ENCODE results near the gene TTC21B. TPM values are rescaled to one million over a fixed set of nuclear protein-coding genes. Genes with fewer than 3 reads are reported as not detected.

The TTC21B gene
- total and polyA plus RNA-seq, 2 of the 8 experiments (the other 6 are each of a cell fraction or from before 2014, with no cell fraction given): 6.9 to 20.8 TPM

GRCh38 chr2:166000401-166000800 is 46.8 kb upstream of the TTC21B start:
- Histone ChIP-seq H3K4me3 (ENCODE audit: extremely low read depth in 1 of 4, insufficient read depth in 2 of 4, low read depth in 3 of 4, low read length in 4 of 4) (no peak overlapping the region), H3K36me3 (ENCODE audit: control insufficient read depth in 2 of 4, insufficient read depth in 4 of 4, low read length in 3 of 4) (no peaks in the 10 kb centered on the region), H2BK5ac (ENCODE audit: low read depth, low read length) (no peak overlapping the region), H3K79me1 (ENCODE audit: low read depth, low read length) (no peaks in the 10 kb centered on the region), H3K79me2 (ENCODE audit: control insufficient read depth in 1 of 2, insufficient read depth in 2 of 2, low read length in 2 of 2) (no peaks in the 10 kb centered on the region), H3K18ac (ENCODE audit: extremely low read depth, low read length) (no peak overlapping the region), H2BK12ac (ENCODE audit: low read depth, low read length) (no peak overlapping the region), H2AK5ac (ENCODE audit: low read depth, low read length) (no peak overlapping the region), H3K4ac (replicated peaks; ENCODE audit: insufficient read length, low read depth, low read length) (no peak overlapping the region), H3K9ac (replicated peaks in 1 of 4; ENCODE audit: extremely low read depth in 1 of 4, low read depth in 3 of 4, low read length in 3 of 4) (no peak overlapping the region), H3K9me3 (ENCODE audit: insufficient read depth in 2 of 2, low read depth in 1 of 2, low read length in 1 of 2) (no peaks in the 10 kb centered on the region), H2AFZ (ENCODE audit: low read length) (no peak overlapping the region), H3K23me2 (ENCODE audit: low read depth, low read length) (no peaks in the 10 kb centered on the region), H2BK120ac (replicated peaks; ENCODE audit: low read depth, low read length) (no peak overlapping the region), H4K91ac (replicated peaks; ENCODE audit: insufficient read length, low read length) (no peak overlapping the region), H3K14ac (ENCODE audit: insufficient read length) (no peak overlapping the region), H4K20me1 (replicated peaks in 1 of 2; ENCODE audit: control insufficient read depth in 1 of 2, insufficient read depth in 2 of 2, low read length in 2 of 2) (no peaks in the 10 kb centered on the region), H3K56ac (replicated peaks; ENCODE audit: insufficient read length, low read depth, low read length) (no peak overlapping the region), H3K4me2 (ENCODE audit: insufficient read depth in 1 of 2, low read depth in 2 of 2, low read length in 2 of 2) (no peak overlapping the region), H2BK20ac (ENCODE audit: low read length) (no peak overlapping the region), H3K23ac (ENCODE audit: insufficient read length) (no peak overlapping the region), H2BK15ac (ENCODE audit: low read length) (no peak overlapping the region), H4K8ac (ENCODE audit: extremely low read depth, insufficient read depth, low read length) (no peak overlapping the region), H3K27me3 (replicated peaks in 1 of 4; ENCODE audit: control insufficient read depth in 3 of 4, extremely low read depth in 1 of 4, insufficient read depth in 3 of 4, low read length in 3 of 4) (no peaks in the 10 kb centered on the region), H3K27ac (ENCODE audit: low read depth, low read length) (no peak overlapping the region), H4K5ac (ENCODE audit: insufficient read length, low read depth, low read length) (no peak overlapping the region), H3K4me1 (replicated peaks in 1 of 4; ENCODE audit: control insufficient read depth in 3 of 4, insufficient read depth in 4 of 4, low read length in 3 of 4) (no peaks in the 10 kb centered on the region)
- 77% methylated on average over 2 of the region's 2 CpGs; no CpG with 5 or more reads in 1 of the 2 experiments for WGBS, 2 experiments (ENCODE audit: extremely low coverage in 1 of 2, insufficient coverage in 1 of 2, insufficient read length in 1 of 2, insufficient replicate concordance in 2 of 2, low coverage in 1 of 2, low lambda C conversion rate in 2 of 2, missing lambda C conversion rate in 1 of 2)
- CTCF ChIA-PET (ENCODE audit: partially characterized antibody): interaction anchor here (0.6 to 2.0 kb wide), 4 partner anchors 16 to 354 kb away, joined by 3 to 4 read pairs (median 3); no protein-coding TSS in a partner anchor
- TF ChIP-seq SIX5 (IDR thresholded peaks at IDR 0.05; ENCODE audit: low read depth, low read length) (no peak), ATF2 (IDR thresholded peaks at IDR 0.05; ENCODE audit: low read length) (no peak), CTCF (IDR thresholded peaks at IDR 0.05; ENCODE audit: control extremely low read depth in 1 of 3, insufficient read depth in 1 of 3, low read depth in 1 of 3, low read length in 3 of 3) (no peak), CEBPB (IDR thresholded peaks at IDR 0.05; ENCODE audit: low read depth, low read length) (no peak), CBX5 (IDR thresholded peaks at IDR 0.05; ENCODE audit: low read depth, low read length) (no peak), SIRT6 (IDR thresholded peaks at IDR 0.05; ENCODE audit: low read length) (no peak)
- no peak for DNase-seq (ENCODE audit: low read depth in 1 of 2, low spot score in 2 of 2)
- no peak for FAIRE-seq
- POLR2A ChIA-PET (ENCODE audit: partially characterized antibody): no interaction called here
